HG03565 (cell line): ENCODE data around the gene LDB2.

ENCODE experiments used
- ATAC-seq: cut with Tn5 transposase; IDR thresholded peaks from one replicate; pipeline ENCODE4 v1.9.1; 2021; ENCODE audit warnings: mild to moderate bottlenecking, moderate library complexity; ENCODE audit not compliant: unreplicated experiment

Gene LDB2

DNA sequence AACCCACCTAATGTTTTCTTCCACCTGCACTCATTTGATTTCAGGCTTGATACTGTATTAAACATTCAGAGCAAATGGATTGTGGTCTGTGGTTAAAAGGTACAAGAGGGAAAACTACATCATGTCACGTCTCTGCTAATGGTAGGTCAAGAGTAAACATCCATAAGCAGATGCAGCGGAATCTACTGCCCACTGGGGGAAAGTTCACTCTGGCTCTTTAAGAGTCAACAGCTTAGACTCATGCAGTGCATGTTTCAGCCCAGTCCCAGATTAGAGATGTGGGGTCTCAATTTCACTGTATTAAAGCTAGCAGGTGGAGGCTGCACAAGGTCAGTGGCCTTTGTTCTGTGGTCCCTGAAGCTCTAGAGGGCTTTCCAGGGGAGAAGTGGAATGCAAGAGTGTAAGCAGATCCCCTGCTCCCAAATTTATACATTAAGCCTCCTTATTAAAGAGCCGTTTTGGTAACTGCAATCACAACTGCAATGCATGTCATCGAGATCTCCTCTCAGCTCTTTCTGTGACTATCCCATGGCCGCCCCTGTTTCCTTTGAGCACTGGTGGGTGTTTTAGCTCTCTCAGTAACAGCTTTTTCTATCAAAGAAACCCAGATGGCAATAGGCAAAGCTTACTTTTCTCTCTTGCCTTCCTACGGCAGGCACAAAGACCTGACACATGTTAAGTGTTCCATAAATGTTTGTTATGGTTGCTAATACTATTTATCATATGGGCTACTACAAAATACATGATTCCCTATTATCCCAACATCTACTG lies 53.4 kb downstream of the LDB2 start:
- no peak for ATAC-seq

DNA sequence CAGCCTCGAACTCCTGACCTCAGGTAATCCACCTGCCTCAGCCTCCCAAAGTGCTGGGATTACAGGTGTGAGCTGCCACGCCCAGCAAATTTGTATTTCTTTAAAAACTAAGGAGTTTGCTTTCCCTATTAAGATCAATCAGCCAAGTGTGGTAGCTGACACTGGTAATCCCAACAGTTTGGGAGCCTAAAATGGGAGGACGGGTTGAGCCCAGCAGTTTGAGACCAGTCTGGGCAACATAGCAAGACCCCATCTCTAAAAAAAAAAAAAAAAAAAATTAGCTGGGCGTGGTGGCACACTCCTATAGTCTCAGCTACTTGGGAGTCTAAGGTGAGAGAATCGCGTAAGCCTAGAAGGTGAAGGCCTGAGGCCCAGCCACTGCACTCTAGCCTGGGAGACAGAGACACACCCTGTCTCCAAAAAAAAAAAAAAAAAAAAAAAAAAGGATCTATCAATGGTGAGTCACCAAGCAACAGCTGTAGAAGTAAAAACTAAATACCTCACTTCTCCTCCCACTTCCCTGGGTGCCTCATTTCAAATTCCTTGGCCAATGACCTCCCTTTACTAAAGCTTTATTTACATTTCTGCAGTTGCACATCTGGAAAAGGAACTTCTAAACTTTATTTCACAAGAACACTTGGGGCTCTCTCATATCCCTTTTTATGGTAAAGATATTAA lies 54.5 kb downstream of the LDB2 start:
- no peak for ATAC-seq

DNA sequence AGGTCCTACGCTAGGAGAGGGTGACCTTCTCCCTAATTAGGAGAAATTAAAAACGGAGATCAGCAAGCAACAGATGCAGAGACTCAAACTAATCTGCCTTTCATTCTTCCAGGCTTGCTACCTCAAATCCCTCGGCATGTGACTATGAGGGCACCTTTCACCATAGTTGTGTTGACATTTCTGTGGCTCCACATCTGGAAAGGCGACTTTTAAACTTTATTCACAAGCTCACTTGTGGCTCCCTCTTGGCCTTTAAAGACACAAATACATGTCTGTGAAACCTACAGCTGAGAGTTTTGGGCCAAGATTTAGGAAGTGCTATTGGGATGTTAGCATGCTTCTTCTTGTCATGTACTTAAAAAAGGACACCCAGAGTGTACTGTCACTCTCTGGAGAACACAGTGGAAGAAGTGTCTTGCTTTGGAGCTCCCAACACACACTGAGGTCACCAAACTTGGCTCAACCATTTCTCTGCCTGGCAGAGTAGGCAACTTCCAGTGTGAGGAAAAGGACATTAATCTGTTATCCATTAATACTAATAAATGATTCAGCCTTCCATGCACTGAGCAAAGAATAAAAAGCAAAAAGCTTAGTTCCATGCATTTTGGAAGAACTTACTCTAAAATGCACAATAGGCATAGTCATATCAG lies 60.1 kb downstream of the LDB2 start:
- ATAC-seq, result no peak

DNA sequence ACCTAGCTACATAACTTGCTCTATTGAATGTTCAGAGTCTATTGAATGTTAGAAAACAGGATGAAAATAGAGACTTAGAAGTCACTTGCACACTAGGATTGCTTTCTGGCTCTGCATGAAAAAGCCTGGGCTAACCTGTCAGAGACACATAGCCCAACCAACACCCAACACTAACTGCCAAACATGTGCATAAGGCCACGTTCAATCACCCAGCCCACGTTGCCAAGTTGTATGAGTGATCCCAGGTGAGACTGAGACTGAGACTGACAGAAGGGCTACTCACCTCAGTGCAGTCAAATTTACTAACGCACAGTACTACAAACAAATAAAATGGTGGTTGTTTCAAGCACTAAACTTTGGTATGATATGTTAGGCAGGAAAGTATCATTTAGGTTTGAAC lies 61.0 kb downstream of the LDB2 start:
- no peak for ATAC-seq

DNA sequence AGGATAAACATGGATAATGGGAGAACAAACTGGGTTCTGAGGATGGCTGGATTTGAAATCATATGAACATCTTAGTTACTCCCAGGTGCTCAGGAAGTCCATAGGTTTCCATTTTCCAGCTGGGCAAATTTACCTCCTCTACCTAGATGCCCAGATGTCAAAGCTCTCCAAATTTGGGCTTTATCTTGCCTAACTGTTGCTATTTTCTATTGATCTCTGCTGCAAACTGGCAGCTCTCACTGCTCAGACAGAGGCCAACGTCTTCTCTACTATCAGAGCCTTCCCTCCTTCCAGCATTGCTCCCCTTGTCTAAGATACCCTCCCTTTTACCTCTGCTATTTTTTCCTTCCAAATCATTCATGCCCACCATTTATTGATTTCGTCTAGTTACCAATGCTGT lies 62.1 kb downstream of the LDB2 start:
- no peak for ATAC-seq

DNA sequence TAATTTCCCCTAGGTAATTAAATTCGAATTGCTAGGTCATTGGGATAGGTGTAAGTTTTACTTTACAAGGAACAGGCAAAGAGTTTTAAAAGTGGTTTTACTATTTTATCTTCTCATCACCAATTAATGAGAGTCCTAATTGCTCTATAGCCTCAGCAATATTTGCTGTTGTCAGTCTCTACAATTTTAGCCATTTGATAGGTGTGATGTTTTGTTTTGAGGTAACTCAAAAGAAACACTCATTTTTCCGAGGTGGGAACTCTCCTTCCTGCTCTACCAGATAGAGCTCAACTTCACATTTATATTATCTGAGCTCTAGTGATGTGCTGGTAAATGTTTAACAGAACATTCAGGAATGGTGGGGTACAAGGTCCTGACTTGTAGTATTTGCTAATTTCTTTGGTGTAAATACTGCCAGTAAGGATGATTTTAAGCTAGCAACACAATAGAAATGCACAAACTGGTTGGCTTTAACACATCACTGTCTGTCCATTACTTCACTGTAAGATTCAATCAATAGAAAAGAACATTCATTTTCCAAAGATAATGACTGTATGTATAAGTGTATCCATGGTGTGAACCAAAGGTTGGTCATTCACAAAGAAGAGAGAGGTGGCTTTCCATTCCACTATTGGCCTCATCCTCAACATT lies 62.7 kb downstream of the LDB2 start:
- no peak for ATAC-seq

DNA sequence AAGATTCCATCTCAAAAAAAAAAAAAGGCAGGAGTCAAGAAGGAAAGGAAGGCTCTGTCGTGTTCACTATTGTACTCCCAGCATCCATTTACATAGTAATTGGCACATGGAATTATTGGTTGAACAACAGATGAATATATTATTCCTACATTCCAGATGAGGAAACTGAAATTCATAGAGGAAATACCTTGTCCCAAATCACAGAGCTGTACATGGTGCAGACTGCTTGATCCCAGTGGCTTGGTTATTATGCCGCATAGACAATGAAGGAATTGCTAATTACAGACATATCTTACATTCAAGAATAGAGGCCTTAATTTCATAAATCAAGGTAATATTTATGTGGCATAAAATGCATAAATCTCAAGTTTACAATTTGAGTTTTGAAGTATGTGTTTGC lies 63.6 kb downstream of the LDB2 start:
- no peak for ATAC-seq

DNA sequence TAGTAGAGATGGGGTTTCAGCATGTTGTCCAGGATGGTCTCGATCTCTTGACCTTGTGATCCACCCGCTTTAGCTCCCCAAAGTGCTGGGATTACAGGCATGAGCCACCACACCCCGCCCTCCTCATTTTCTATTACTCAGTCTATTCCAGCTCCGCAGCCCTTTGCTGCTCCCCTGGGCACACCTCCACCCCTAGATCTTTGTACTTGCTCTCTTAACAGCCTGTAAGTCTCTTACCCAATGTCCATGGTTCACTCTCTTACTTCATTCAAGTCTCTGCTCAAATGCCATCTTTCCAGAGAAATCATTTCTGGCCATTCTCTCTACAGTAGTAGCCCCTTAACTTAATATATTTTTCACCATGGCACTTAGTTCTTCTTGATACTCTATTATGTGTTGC lies 64.7 kb downstream of the LDB2 start:
- ATAC-seq, result no peak

DNA sequence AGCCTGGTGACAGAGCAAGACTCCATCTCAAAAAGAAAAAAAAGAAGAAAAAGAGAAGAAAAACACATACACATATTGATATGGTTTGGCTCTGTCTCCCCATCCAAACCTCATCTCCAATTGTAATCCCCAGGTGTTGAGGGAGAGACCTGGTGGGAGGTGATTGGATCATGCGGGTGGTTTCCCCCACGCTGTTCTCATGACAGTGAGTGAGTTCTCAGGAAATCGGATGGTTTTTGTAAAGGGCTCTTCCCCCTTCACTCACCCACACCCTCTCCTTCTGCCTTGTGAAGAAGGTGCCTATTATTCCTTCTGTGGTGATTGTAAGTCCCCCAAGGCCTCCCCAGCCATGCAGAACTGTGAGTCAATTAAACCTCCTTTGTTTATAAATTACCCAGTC lies 68.4 kb downstream of the LDB2 start:
- no peak for ATAC-seq

DNA sequence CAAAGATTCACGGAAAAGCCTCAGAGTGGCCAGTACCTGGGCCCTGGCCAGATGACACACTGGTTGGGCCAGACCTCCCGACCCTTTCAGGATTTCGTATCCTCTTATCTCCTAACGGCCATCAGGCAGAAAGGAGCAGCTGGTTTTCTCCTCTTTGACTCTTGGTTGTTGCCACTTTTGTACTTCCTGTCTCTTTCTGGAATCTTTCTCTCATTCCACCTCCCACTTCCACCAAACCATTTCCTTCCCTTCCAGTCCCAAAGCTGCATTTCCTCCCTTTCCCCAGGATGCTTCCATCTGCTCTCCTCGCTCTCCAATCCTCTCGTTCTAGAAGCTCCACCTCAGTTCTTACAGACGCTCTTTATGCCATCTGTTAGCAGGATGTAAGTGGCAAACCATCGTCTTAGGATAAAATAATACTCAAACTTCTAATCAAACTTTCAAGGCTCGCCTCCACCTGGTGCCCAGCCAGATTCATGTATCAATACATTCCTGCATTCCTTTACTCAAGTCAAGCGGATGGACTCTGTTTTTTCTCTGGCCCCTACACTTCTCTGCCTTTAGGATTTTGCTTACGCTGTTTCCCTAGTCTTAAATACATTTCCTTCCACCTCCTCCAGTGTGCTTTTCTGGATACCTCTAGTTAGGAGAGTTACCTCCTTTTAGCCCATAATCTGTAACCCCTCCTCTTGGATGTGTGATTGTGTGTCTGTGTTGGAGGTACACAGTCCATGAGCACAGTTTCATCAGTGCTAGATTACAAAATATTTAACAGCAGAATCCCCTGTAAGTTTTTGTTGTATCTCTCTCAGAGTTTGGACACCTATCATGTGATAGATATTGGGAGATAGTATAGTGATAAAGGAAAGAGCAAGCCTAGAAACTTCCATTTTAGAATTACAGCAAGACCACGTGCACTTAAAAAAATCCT lies 70.4 kb downstream of the LDB2 start:
- ATAC-seq, result no peak

DNA sequence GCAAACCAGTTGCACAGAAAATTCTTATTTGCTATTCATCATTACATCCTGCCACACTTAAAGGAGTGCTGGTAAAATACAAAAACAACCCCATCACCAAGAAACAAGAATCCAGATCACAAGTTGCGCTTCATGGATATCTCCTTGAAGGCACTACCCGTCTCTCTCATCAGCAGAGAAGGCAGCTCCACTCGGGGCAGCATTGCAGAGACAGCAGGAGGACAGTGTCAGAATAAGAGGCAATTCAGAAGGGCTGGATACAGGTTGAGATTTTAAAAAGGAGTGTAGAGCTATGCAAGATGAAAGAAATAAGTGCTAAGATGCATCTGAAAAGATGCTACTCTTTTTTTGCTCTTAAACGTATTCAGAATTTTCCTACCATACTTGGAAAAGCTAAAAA lies 71.4 kb downstream of the LDB2 start:
- ATAC-seq, result no peak

DNA sequence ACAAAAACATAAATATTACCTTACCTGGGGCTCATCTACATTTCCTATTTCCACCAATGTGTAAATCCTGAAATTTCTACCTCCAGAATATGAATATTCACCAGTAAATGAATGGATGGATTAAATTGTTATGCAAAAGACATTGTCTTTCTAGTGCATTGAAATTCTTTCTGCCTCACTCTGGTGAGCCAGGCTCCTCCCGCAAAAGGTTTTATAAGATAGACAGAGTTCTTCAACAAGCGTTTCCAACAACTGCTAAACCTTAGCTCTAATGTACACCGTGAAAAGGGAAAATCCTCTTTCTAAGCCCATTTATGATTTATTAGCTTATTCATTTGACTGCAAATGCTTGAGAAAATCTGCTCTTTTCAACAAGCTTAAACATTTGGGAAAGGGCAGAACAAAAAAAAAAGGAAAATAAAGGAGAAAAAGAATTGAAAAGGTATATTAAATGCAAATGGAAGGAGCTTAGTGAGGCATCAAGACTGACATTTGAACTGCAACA lies 72.0 kb downstream of the LDB2 start:
- ATAC-seq, result no peak

DNA sequence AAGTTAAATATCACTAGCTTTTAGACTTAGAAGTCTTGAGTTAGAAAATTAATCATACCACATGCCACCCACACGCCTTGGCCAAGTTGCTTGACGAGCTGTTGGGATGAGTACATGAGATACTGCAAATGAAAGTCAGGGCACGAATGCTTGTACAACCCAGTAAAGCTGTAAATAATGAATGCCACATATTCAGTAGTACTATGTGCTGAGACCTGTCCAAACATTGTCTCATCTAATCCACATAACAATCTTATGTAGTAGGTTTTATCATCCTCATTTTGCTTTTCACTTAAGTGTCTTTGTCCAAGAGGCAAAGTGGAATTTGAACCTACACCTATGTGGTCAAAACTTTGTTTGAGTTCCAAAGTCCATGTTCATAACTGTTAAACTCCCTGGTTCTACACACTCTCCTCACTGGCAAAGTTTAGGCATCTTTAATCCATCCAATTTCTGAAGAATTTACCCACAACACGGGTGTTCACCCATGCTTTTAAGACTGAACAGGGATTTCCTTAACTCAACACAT lies 74.1 kb downstream of the LDB2 start:
- no peak for ATAC-seq

DNA sequence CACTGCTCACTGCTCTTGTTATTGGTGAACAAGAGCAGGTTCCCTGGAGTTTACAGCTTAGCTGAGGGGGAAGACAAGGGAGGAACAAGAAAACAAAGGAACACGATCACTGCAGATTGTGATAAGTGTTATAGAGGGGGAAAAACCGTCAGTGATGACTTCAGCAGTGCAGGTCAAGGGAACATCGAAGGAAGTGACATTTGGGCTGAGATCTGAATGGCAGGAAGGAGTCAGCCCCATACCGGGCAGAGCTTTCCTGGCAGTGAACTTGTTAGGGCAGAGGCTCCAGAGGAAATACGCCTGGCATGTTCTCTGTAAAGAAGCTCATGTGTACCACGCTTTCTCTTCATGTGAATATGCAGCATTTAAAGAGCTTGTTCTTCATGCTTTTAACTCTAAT lies 78.1 kb downstream of the LDB2 start:
- no peak for ATAC-seq

DNA sequence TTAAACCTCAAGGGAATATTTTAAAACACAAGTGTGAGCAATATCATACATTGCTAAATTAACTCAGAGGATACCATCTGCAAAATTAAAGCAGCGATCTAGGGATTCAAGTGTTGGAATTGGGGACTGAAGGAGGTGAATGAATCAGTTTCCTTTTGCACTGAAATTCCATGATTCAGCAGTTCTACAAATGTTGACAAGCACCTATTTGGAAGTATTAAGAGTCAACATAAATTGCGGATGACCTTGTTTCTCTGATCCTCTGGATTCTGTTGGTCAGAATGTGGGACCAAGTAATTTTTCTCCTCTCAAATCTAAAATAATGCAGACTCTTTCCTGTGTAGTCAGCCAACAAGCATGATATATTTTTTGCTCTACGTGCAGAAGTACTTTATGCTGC lies 78.8 kb downstream of the LDB2 start:
- no peak for ATAC-seq

DNA sequence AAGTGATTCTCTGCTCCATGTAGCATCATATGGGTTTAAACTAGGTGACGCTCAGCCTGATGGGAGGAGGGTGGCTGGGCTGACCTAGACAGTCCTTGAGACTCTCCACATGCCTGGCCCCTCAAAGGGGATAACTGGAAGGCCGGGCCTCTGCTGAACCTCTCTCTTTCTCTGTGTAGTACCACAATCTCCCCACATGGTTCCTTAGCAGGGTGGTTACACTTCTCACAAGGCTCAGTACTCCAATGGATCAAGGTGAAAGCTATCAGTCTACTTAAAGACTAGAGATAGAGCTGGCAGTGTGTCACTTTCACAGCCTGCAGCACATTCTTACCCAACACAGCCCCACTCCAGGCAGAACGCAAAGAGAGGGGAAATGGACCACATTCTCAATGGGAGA lies 80.4 kb downstream of the LDB2 start:
- ATAC-seq, result no peak

DNA sequence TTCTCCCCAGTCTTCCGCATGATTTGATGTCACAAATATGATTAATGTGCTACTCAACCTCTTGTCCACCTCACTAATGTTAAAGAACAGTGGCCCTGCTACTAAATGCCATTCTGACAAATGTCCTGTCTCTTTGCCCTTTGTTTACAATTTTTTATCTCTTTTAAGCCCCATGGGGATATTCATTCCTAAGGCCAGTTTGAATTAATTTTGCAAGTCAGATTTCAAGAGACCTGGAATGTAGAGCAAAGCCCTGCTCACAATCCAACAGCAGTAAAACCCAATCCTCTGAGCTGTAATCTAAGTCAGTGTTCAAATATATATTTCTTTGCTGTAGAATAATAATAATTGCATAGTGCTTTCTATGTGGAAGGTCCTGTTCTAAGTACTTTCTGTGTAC lies 81.2 kb downstream of the LDB2 start:
- ATAC-seq, result no peak

DNA sequence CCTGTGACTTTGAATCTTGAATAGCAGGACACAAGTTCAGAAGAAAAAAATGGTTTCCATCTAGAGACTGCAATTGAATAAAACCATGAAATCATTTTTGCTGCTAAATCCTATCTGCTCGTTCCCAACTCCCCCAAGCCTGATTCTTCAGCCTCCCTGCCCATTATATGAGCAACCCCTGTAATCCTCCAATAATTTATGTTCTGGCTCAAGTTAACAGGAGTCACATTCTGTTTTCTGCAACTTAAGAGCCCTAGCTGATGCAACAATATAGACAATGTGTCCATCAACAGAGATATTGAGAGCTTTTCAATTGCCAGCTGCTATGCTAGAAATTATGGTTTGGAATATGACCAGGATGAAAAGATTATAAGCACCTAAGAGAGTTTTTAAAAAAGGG lies 84.1 kb downstream of the LDB2 start:
- ATAC-seq, result no peak

DNA sequence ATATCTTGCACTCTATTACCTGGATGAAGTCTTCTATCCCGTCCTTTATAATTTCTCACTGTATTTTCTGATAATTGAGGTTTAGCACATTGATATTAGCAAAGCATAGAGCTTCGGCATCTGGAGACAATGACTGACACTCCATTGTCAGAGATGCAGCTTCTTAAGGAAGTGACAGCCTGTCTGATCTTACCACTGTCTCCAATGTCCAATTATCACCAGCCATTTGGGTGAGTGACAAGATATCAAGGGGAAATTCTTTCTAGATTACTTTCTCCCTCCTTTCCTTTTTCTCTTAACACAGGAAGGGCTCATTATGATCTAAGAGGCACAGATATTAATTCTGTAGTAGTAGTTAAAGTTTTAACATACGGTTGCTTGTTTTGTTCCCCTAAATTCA lies 86.4 kb downstream of the LDB2 start:
- ATAC-seq, result no peak

DNA sequence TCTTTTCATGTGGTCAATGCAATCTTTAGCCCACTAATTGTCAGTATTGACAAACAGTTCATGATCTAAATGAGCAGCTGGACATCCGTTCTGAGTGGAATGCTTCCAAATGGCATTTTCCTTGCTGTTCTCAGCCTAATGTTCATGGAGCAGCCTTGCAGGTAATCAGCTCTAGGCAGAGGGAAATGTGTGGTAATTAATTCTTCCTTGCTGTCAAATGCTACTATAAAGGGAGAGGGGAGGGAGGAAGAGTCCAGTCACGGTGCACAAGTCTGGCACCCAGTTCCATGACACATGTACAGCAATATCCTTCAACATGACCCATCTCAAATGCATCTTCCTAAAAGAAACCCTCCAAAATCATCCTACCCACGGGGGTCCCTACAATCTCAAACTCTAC lies 88.5 kb downstream of the LDB2 start:
- no peak for ATAC-seq
